ENCODE data around the gene AUTS2. TPM values are rescaled to one million over a fixed set of nuclear protein-coding genes. Genes with fewer than 3 reads are reported as not detected.

The AUTS2 gene
- polyA plus RNA-seq, 3 donors = 0.08 to 0.35 TPM; not detected in 1

GRCh38 chr7:69908454-69908853 lies 310.2 kb downstream of the AUTS2 start:
- no peaks in the 10 kb centered on the region for H3K4me1 Mint-ChIP-seq
- H3K4me3 ChIP-seq (replicated peaks in 1 of 3; ENCODE audit: low read depth in 2 of 3, low read length in 3 of 3) = no peak overlapping the region
- H3K27me3 Mint-ChIP-seq (ENCODE audit: low read depth in 3 of 3) = no peaks in the 10 kb centered on the region
- no peak overlapping the region for H2AFZ ChIP-seq (ENCODE audit: insufficient read depth, low read depth, low read length, poor library complexity, severe bottlenecking)
- H3K9me3 Mint-ChIP-seq = peaks cover 4 to 19% (median 17%) of the 10 kb centered on the region in 7 donors
- no peaks in the 10 kb centered on the region for H3K4me1 ChIP-seq (ENCODE audit: control insufficient read depth in 1 of 2, insufficient read depth in 2 of 2, low read length in 2 of 2)
- intact Hi-C loops (cut with micrococcal nuclease) = no loop called here
- 83% methylated on average over 1 of the region's 1 CpG for WGBS (ENCODE audit: insufficient coverage)
- H3K27ac ChIP-seq (ENCODE audit: low read depth in 1 of 2, low read length in 2 of 2) = no peak overlapping the region
- no peaks in the 10 kb centered on the region for H3K36me3 ChIP-seq (replicated peaks in 1 of 2; ENCODE audit: control insufficient read depth in 1 of 2, insufficient read depth in 2 of 2, low read length in 2 of 2)
- no peak overlapping the region for H3K4me3 Mint-ChIP-seq
- peaks cover 10 to 25% of the 10 kb centered on the region in 2 donors for H3K9me3 ChIP-seq (replicated peaks in 1 of 2; ENCODE audit: control insufficient read depth in 1 of 2, insufficient read depth in 1 of 2, low read length in 2 of 2)
- H3K27me3 ChIP-seq (ENCODE audit: control insufficient read depth in 2 of 2, insufficient read depth in 2 of 2, low read length in 2 of 2) = no peaks in the 10 kb centered on the region
- H3K36me3 Mint-ChIP-seq = no peaks in the 10 kb centered on the region
- no peaks in the 10 kb centered on the region for H4K20me1 ChIP-seq (ENCODE audit: insufficient read depth, low read length)
- H3K79me2 ChIP-seq (ENCODE audit: insufficient read depth, low read length) = no peaks in the 10 kb centered on the region
- no peak for TF ChIP-seq CTCF (IDR thresholded peaks at IDR 0.05)
- H3K9ac ChIP-seq (ENCODE audit: insufficient read depth, low read length, poor library complexity, severe bottlenecking) = no peak overlapping the region
- no peak overlapping the region for H3K27ac Mint-ChIP-seq
- no peak for DNase-seq
- H3K4me2 ChIP-seq (replicated peaks; ENCODE audit: extremely low read depth, low read length, poor library complexity, severe bottlenecking) = no peak overlapping the region

- Histone ChIP-seq H3K27me3 (ENCODE audit: control insufficient read depth in 2 of 2, insufficient read depth in 2 of 2, low read length in 2 of 2) (no peaks in the 10 kb centered on the region), H2AFZ (ENCODE audit: insufficient read depth, low read depth, low read length, poor library complexity, severe bottlenecking) (no peak overlapping the region), H3K36me3 (replicated peaks in 1 of 2; ENCODE audit: control insufficient read depth in 1 of 2, insufficient read depth in 2 of 2, low read length in 2 of 2) (no peaks in the 10 kb centered on the region), H3K4me2 (replicated peaks; ENCODE audit: extremely low read depth, low read length, poor library complexity, severe bottlenecking) (no peak overlapping the region), H3K4me1 (ENCODE audit: control insufficient read depth in 1 of 2, insufficient read depth in 2 of 2, low read length in 2 of 2) (no peaks in the 10 kb centered on the region), H3K4me3 (replicated peaks in 1 of 3; ENCODE audit: low read depth in 2 of 3, low read length in 3 of 3) (no peak overlapping the region), H3K79me2 (ENCODE audit: insufficient read depth, low read length) (no peaks in the 10 kb centered on the region), H4K20me1 (ENCODE audit: insufficient read depth, low read length) (no peaks in the 10 kb centered on the region), H3K9ac (ENCODE audit: insufficient read depth, low read length, poor library complexity, severe bottlenecking) (no peak overlapping the region), H3K9me3 (replicated peaks in 1 of 2; ENCODE audit: control insufficient read depth in 1 of 2, insufficient read depth in 1 of 2, low read length in 2 of 2) (peaks cover 10 to 25% of the 10 kb centered on the region in 2 donors), H3K27ac (ENCODE audit: low read depth in 1 of 2, low read length in 2 of 2) (no peak overlapping the region)
- DNase-seq = no peak
- no peak overlapping the region for H3K27ac Mint-ChIP-seq
- no peaks in the 10 kb centered on the region for H3K4me1 Mint-ChIP-seq
- H3K27me3 Mint-ChIP-seq (ENCODE audit: low read depth in 3 of 3) = no peaks in the 10 kb centered on the region
- no peak for TF ChIP-seq CTCF (IDR thresholded peaks at IDR 0.05)
- no peaks in the 10 kb centered on the region for H3K36me3 Mint-ChIP-seq
- no CpG with 5 or more reads among the region's 3 CpGs for WGBS (ENCODE audit: insufficient coverage)
- no peak overlapping the region for H3K4me3 Mint-ChIP-seq
- H3K9me3 Mint-ChIP-seq = peaks cover 4 to 19% (median 17%) of the 10 kb centered on the region in 7 donors
- intact Hi-C loops (cut with micrococcal nuclease) = no loop called here
Observed at GRCh38 chr7:69910150-69910549, 311.9 kb downstream of the AUTS2 start.

All from CD14-positive monocyte (primary cell).